ENCODE results near the gene RIN3.

The RIN3 gene

DNA sequence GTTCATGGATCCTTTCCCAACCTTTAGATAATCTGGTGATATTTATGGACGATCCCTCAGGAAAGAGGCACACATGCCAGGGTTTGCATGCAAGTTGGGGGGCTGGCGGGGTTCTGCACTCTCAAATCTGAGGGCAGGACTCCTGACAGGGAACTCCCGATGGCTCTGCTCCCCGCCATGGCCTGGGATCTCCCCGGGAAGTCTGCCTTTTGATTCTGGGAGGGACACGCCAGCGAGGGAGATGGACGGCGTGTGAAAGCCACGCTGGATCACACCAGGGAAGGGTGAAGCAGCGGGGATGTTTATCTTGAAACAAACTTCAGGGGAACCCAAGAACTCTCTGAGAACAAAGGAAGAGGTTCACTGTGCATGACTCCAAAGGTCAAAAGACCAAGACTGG lies 191.2 kb downstream of the RIN3 start:
- no peak overlapping the region for H3K4me3 ChIP-seq (ENCODE audit: low read depth, low read length)
- DNase-seq (ENCODE audit: low read depth) = no peak
- in situ Hi-C loops (cut with HindIII; ENCODE audit: low sequenced_read_pairs) = no loop called here
- TF ChIP-seq, protein P1, sequence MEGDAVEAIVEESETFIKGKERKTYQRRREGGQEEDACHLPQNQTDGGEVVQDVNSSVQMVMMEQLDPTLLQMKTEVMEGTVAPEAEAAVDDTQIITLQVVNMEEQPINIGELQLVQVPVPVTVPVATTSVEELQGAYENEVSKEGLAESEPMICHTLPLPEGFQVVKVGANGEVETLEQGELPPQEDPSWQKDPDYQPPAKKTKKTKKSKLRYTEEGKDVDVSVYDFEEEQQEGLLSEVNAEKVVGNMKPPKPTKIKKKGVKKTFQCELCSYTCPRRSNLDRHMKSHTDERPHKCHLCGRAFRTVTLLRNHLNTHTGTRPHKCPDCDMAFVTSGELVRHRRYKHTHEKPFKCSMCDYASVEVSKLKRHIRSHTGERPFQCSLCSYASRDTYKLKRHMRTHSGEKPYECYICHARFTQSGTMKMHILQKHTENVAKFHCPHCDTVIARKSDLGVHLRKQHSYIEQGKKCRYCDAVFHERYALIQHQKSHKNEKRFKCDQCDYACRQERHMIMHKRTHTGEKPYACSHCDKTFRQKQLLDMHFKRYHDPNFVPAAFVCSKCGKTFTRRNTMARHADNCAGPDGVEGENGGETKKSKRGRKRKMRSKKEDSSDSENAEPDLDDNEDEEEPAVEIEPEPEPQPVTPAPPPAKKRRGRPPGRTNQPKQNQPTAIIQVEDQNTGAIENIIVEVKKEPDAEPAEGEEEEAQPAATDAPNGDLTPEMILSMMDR (IDR thresholded peaks at IDR 0.05; ENCODE audit: low read depth, low read length, missing control alignments) = no peak

DNA sequence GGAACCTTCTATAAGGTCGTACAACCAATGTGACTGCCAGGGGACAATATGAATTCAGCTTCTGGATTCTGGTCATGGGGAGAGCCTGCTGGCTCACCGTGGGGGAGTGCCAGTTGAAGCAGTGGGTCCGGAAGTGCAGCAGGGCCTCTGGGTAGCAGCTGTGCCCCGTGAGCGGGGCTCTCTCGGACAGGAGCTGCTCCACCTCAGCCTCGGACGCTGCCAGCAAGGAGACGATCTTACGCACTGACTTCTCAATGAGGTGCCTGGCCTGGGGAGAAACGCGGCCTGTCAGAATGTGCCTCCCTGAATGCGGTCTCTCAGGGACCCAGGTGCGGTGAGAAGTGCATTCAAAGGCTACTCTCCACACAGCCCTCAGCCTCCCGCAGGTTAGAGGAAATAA lies 192.8 kb downstream of the RIN3 start:
- H3K4me3 ChIP-seq (ENCODE audit: low read depth, low read length) = no peak overlapping the region
- in situ Hi-C loops (cut with HindIII; ENCODE audit: low sequenced_read_pairs) = no loop called here
- DNase-seq (ENCODE audit: low read depth) = no peak
- TF ChIP-seq, protein P1 (IDR thresholded peaks at IDR 0.05; ENCODE audit: low read depth, low read length, missing control alignments) = no peak

DNA sequence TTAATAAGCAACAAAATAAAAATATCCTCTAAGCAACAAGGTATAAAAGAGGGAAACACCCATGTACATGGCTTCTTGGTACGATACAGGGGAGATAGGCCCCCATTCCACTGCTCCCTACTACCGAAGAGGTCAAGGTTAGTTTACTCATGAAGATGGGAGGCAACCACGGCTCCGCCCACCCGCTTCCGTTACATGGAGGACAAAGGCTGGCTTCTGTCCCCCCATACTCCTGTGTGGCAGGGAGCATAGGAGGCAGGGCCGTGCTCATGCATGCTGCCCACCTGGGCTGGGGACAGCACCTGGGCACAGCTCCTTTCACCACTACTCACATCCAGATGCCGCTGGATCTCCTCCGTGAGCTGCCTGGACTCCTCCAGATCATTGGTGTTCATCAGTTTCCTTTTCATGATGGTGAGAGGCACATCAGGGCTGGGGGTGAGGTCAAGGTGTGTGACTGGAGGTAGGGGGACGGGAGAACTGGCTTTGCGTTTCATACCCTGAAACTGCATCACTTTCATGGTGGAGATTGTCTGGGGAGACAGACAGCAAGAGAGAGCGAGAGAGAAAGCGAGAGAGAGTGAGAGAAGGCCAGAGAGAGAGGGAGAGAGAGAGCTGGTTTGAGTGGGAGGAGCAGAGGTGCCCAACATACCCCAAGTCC lies 195.9 kb downstream of the RIN3 start:
- no peak overlapping the region for H3K4me3 ChIP-seq (ENCODE audit: low read depth, low read length)
- TF ChIP-seq, protein P1 (IDR thresholded peaks at IDR 0.05; ENCODE audit: low read depth, low read length, missing control alignments) = no peak
- no peak for DNase-seq (ENCODE audit: low read depth)
- in situ Hi-C loops (cut with HindIII; ENCODE audit: low sequenced_read_pairs) = no loop called here

DNA sequence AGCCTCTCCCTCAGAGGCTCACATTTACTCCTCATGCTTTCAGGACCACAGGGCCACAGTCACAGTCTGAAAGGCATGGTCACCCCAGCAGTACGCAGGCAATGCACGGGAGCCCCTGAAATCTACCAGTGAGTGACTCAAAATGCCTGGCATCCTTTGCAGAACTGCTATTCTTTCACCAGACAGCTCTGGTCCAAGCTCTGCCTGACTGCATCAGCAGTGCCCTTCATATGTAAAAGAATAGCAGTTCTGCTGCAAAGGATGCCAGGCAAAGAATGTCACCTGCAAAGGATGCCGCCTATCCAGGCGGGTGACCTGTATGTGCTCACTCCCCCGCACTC lies 196.4 kb downstream of the RIN3 start:
- DNase-seq (ENCODE audit: low read depth) = no peak
- TF ChIP-seq, protein P1 (IDR thresholded peaks at IDR 0.05; ENCODE audit: low read depth, low read length, missing control alignments) = no peak
- H3K4me3 ChIP-seq (ENCODE audit: low read depth, low read length) = no peak overlapping the region
- in situ Hi-C loops (cut with HindIII; ENCODE audit: low sequenced_read_pairs) = no loop called here

DNA sequence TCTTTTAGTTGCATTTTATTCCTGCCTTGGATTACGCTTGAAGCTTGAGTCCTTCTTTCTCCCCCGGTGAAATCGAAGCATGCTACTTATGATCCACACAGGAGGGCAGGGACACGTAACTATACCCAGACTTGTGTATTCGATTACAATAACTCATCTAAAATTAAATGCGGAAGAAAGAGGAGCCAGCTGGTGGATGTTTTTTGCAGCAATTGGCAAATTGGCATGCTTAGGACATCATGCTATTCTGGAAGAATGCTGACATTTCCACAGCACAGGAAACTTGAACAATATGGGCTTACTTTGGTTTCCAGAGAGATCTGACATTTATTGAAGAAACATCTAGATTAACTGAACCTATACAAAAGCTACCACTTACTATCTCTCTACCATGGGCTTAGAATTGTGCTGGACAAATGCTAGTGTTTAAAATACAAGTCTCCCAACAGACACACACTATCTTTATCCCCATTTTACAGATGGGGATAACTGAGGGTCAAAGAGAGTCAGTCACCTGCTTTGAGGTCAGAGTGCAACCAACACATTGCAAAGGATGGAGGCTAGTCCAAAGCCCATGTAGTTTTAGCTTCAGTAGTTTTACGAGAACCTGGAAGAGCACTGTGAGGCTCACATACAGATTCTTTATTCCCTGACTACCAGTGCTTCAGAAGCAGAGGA lies 198.5 kb downstream of the RIN3 start:
- in situ Hi-C loops (cut with HindIII; ENCODE audit: low sequenced_read_pairs) = no loop called here
- TF ChIP-seq, protein P1 (IDR thresholded peaks at IDR 0.05; ENCODE audit: low read depth, low read length, missing control alignments) = no peak
- no peak for DNase-seq (ENCODE audit: low read depth)
- no peak overlapping the region for H3K4me3 ChIP-seq (ENCODE audit: low read depth, low read length)

DNA sequence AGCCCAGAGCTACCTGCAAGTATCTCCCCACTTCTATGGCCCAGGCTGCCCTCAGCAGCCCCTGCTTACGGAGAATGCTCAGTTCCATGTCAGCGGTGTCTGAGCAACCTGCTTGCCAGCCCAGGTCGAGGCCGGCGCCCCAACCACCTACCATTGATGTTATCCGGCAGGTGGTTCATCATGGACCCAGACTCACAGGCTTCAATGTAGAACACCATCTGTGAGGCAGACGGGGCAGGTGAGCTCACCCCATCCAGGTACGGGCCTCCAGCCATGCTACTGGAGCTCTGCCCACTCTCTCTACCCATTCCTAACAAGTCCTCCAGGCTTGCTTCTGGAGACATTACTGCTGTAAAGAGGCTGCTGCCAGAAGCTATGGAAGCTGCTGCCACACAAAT lies 199.1 kb downstream of the RIN3 start:
- H3K4me3 ChIP-seq (ENCODE audit: low read depth, low read length) = no peak overlapping the region
- TF ChIP-seq, protein P1 (IDR thresholded peaks at IDR 0.05; ENCODE audit: low read depth, low read length, missing control alignments) = no peak
- in situ Hi-C loops (cut with HindIII; ENCODE audit: low sequenced_read_pairs) = no loop called here
- no peak for DNase-seq (ENCODE audit: low read depth)

All from astrocyte of the cerebellum (primary cell).